ENCODE measurements around the gene PSMA8. TPM values are rescaled to one million over a fixed set of nuclear protein-coding genes. Genes with fewer than 3 reads are reported as not detected.

PSMA8 gene
- total and polyA plus RNA-seq, 2 donors from 2014 or later, result not detected

DNA sequence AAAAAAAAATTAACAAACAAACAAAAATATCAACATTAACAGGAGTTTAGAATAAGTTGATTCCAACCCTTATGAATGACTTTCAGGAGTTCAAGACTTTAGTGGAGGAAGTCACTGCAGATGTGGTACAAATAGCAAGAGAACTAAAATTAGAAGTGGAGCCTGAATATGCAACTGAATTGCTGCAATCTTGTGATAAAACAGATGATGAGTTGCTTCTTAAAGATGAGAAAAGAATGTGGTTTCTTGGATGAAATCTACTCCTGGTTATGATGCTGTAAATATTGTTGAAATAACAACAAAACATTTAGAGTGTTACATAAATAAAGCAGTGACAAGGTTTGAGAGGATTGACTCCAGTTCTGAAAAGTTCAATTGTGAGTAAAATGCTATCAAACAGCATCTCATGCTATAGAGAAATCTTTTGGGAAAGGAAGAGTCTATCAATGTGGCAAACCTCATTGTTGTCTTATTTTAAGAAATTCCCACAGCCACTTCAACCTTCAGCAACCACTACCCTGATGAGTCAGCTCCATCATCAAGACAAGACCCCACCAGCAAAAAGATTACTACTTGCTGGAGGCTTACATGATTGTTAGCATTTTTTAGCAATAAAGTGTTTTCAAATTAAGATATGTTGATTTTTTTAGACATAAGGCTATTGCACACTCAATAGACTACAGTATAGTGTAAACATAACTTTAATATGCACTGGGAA, 49.9 kb downstream of the PSMA8 start:
- Histone ChIP-seq H3K4me1 (ENCODE audit: control insufficient read depth in 2 of 3, insufficient read depth in 2 of 3, low read depth in 1 of 3, low read length in 3 of 3) (no peaks in the 10 kb centered on the region), H3K9me3 (ENCODE audit: control insufficient read depth in 2 of 3, insufficient read depth in 1 of 3, low read length in 3 of 3) (no peaks in the 10 kb centered on the region), H3K36me3 (ENCODE audit: control insufficient read depth in 2 of 3, insufficient read depth in 3 of 3, low read length in 3 of 3) (no peaks in the 10 kb centered on the region), H3K27ac (ENCODE audit: low read depth in 2 of 2, low read length in 2 of 2) (no peak overlapping the region), H3K27me3 (ENCODE audit: control insufficient read depth, insufficient read depth, low read length) (no peaks in the 10 kb centered on the region), H3K9ac (ENCODE audit: low read length in 3 of 3) (no peak overlapping the region), H3K4me3 (ENCODE audit: low read length in 3 of 3) (no peak overlapping the region)
- intact Hi-C loops (cut with DNase I), result no loop called here
- no peak for DNase-seq
- no peak for FAIRE-seq
- no peak for TF ChIP-seq CTCF (IDR thresholded peaks at IDR 0.05; ENCODE audit: borderline replicate concordance, extremely low read depth, insufficient read depth)

- Histone ChIP-seq H3K27ac (ENCODE audit: low read depth in 2 of 2, low read length in 2 of 2) (no peak overlapping the region), H3K9ac (ENCODE audit: low read length in 3 of 3) (no peak overlapping the region), H3K36me3 (ENCODE audit: control insufficient read depth in 2 of 3, insufficient read depth in 3 of 3, low read length in 3 of 3) (no peaks in the 10 kb centered on the region), H3K9me3 (ENCODE audit: control insufficient read depth in 2 of 3, insufficient read depth in 1 of 3, low read length in 3 of 3) (no peaks in the 10 kb centered on the region), H3K4me1 (ENCODE audit: control insufficient read depth in 2 of 3, insufficient read depth in 2 of 3, low read depth in 1 of 3, low read length in 3 of 3) (no peaks in the 10 kb centered on the region), H3K27me3 (ENCODE audit: control insufficient read depth, insufficient read depth, low read length) (no peaks in the 10 kb centered on the region), H3K4me3 (ENCODE audit: low read length in 3 of 3) (no peak overlapping the region)
- FAIRE-seq, result no peak
- intact Hi-C loops (cut with DNase I), result no loop called here
- peak in 1 of 5 donors; percentile 15 for DNase-seq
- TF ChIP-seq CTCF (IDR thresholded peaks at IDR 0.05; ENCODE audit: borderline replicate concordance, extremely low read depth, insufficient read depth), result no peak
Measured at GRCh38 chr18:26185267-26185666, 51.6 kb downstream of the PSMA8 start.

DNA sequence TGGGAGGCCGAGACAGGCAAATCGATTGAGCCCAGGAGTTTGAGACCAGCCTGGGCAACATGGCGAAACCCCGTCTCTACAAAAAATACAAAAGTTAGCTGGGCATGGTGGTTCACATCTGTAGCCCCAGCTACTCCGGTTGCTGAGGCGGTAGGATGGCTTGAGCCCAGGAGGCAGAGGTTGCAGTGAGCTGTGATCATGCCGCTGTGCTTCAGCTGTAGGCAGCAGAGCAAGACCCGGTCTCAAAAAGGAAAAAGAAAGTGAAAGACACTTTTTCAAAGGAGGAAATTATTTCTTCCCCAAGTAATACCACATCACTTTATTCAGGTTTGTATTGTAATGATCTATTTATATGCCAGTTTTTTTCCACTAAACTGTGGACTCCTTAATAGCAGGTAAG, 56.8 kb downstream of the PSMA8 start:
- no peaks in the 10 kb centered on the region for H3K27me3 ChIP-seq (ENCODE audit: control insufficient read depth, insufficient read depth, low read length)
- intact Hi-C loops (cut with DNase I), result no loop called here
- H3K9me3 ChIP-seq (ENCODE audit: control insufficient read depth in 2 of 3, insufficient read depth in 1 of 3, low read length in 3 of 3), result no peaks in the 10 kb centered on the region
- TF ChIP-seq CTCF (IDR thresholded peaks at IDR 0.05; ENCODE audit: borderline replicate concordance, extremely low read depth, insufficient read depth), result no peak
- FAIRE-seq (no peak), DNase-seq (peak in 1 of 5 donors; percentile 11)
- H3K4me3 ChIP-seq (ENCODE audit: low read length in 3 of 3), result no peak overlapping the region
- H3K9ac ChIP-seq (ENCODE audit: low read length in 3 of 3), result no peak overlapping the region
- H3K36me3 ChIP-seq (ENCODE audit: control insufficient read depth in 2 of 3, insufficient read depth in 3 of 3, low read length in 3 of 3), result no peaks in the 10 kb centered on the region
- H3K27ac ChIP-seq (ENCODE audit: low read depth in 2 of 2, low read length in 2 of 2), result no peak overlapping the region
- H3K4me1 ChIP-seq (ENCODE audit: control insufficient read depth in 2 of 3, insufficient read depth in 2 of 3, low read depth in 1 of 3, low read length in 3 of 3), result no peaks in the 10 kb centered on the region

GRCh38 chr18:26192233-26192632, 58.6 kb downstream of the PSMA8 start:
- Histone ChIP-seq H3K27ac (ENCODE audit: low read depth in 2 of 2, low read length in 2 of 2) (no peak overlapping the region), H3K9me3 (ENCODE audit: control insufficient read depth in 2 of 3, insufficient read depth in 1 of 3, low read length in 3 of 3) (no peaks in the 10 kb centered on the region), H3K4me1 (ENCODE audit: control insufficient read depth in 2 of 3, insufficient read depth in 2 of 3, low read depth in 1 of 3, low read length in 3 of 3) (no peaks in the 10 kb centered on the region), H3K36me3 (ENCODE audit: control insufficient read depth in 2 of 3, insufficient read depth in 3 of 3, low read length in 3 of 3) (no peaks in the 10 kb centered on the region), H3K27me3 (ENCODE audit: control insufficient read depth, insufficient read depth, low read length) (no peaks in the 10 kb centered on the region), H3K9ac (ENCODE audit: low read length in 3 of 3) (no peak overlapping the region), H3K4me3 (ENCODE audit: low read length in 3 of 3) (no peak overlapping the region)
- DNase-seq (no peak), FAIRE-seq (no peak)
- intact Hi-C loops (cut with DNase I), result no loop called here
- no peak for TF ChIP-seq CTCF (IDR thresholded peaks at IDR 0.05; ENCODE audit: borderline replicate concordance, extremely low read depth, insufficient read depth)
